Hippocampal formation (tissue), 2 donors: ENCODE measurements around the gene SPDYE5.

Source experiments
- DNase-seq, 2 donors: peaks; one replicate each; lab custom pipeline; 2025; lab: John Stamatoyannopoulos, UW

SPDYE5 gene

DNA sequence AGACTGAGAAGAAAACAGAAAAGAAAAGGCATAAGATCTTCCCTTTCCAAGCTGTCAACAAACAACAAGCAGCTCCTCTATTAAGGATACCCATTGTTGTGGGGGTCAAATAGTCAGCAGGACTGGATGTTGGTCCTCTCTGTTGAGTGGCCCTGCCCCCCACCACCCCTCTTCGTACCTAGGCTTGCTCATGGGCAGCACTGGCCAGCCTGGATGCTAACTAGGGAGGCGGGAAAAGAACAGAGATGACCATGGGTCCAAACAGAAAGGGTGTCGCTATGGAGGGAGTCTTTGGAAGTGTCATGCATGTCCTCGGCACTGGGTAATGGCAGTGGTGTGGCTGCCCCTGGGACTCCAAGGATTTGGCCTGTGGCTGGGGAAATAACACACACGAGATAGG is 45.6 kb downstream of the SPDYE5 start:
- DNase-seq = no peak

DNA sequence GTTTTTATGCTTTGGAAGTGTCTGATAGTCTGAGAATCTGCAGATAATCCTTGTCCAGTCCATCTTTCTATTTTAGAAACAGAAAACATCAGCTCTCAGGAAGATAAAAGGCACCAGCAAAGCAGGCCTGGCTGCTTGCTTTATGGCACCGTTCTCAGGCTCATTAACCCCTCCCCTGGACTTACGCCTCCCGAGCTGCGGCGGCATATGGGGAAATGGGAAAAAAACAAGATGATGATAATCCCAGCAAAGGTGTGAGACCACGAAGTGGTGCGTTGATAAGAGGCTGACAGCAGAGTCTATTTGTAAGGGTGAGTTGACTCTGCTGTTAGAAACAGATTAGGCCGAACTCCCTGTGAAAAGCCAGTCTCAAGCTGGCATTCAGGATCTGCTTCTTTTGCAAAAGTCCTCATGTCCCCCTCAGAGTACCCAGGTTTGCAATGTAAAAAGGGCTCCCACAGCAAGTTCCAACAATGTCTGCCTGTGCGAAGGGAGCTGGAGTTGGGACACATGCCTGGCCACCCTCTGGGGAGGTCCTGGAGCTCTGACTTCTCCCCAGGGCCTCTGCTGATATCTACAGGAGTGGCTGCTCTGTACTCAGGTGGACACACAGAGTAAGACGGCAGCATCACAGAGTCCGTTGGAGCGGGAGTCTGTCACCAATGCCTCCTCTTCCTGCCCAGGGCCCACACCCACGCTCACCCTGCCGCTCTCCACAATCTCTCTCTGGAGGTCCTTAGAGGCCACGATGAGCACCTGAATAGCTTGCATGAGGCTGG is 54.3 kb downstream of the SPDYE5 start:
- no peak for DNase-seq
